Sigmoid colon (tissue), 7 donors: ENCODE data around the gene NCOR1. TPM values are rescaled to one million over a fixed set of nuclear protein-coding genes. Genes with fewer than 3 reads are reported as not detected.

Experiments used
- DNase-seq: peaks from one replicate; pipeline ENCODE4 v3.0.0-alpha.2; 2019
- H3K27ac ChIP-seq, 4 donors: fragments of 200-600 bp; sonication (generic); one replicate each; pipeline ENCODE4 v1.5.1; 2016 to 2019; ENCODE audit warnings: mild to moderate bottlenecking in 1 of 4
- H3K27me3 ChIP-seq, 3 donors: fragments of 200-600 bp; sonication (generic); one replicate each; pipeline ENCODE4 v1.5.1; 2019; ENCODE audit warnings: mild to moderate bottlenecking in 1 of 3
- H3K36me3 ChIP-seq, 4 donors: fragments of 200-600 bp; sonication (generic); one replicate each; pipeline ENCODE4 v1.5.1; 2016 to 2019
- H3K4me1 ChIP-seq, 4 donors: fragments of 200-600 bp; sonication (generic); one replicate each; pipeline ENCODE4 v1.5.1; 2017 to 2019
- H3K4me3 ChIP-seq, 4 donors: fragments of 200-600 bp; sonication (generic); one replicate each; pipeline ENCODE4 v1.5.1; 2017 to 2019; ENCODE audit warnings: mild to moderate bottlenecking in 2 of 4, moderate library complexity in 1 of 4
- H3K9me3 ChIP-seq, 4 donors: fragments of 200-600 bp in 3 of 4; sonication (generic) in 3 of 4; one replicate each; pipeline versions ENCODE4 v1.5.1 to v1.6.1; 2013 to 2019
- EP300 ChIP-seq, 4 donors: sonication (generic); formaldehyde crosslinking; IDR thresholded peaks; one replicate each; pipeline ENCODE4 v1.6.1; 2017; ENCODE audit warnings: antibody characterized with exemption in 4 of 4
- POLR2A ChIP-seq, 2 donors: fragments of 450-650 bp; IDR thresholded peaks; one replicate each; pipeline ENCODE4 v1.6.1; 2016; ENCODE audit warnings: antibody characterized with exemption in 2 of 2, mild to moderate bottlenecking in 2 of 2, moderate library complexity in 2 of 2
- POLR2AphosphoS5 ChIP-seq, 4 donors: sonication (generic); formaldehyde crosslinking; IDR thresholded peaks; one replicate each; pipeline ENCODE4 v1.6.1; 2017; ENCODE audit warnings: antibody characterized with exemption in 4 of 4
- WGBS, 2 donors: extraction: QIAGEN DNeasy Blood & Tissue Kit; methylation state at CpG; one replicate each; pipeline ENCODE4 v1.1.7; 2013; 5-methylcytosine and 5-hydroxymethylcytosine counted together
- intact Hi-C: fragments of 100-400 bp; cut with DNase I; formaldehyde crosslinking; loops from one replicate; pipeline ENCODE4 v1.15.1; 2023
- polyA plus RNA-seq, 3 donors: library from polyadenylated mRNA; stranded (reverse); fragments of 200-250 nt; gene quantifications; one replicate each; pipeline ENCODE4 v1.2.3, GENCODE V29; 2013
- small RNA-seq, 3 donors: library from RNA; depleted of rRNA; stranded (forward); fragments of <200 nt; gene quantifications; one replicate each; pipeline ENCODE3, GENCODE V24; 2016
- total RNA-seq, 4 donors: library from RNA; depleted of rRNA; stranded (reverse); fragments of >200 nt; gene quantifications; one replicate each; pipeline ENCODE4 v1.1.0, GENCODE V29; 2016
- TF ChIP-seq, protein P1 (sequence below), 4 experiments: fragments of 450-650 bp in 3 of 4; fragments of 200-600 bp in 1 of 4; IDR thresholded peaks; one replicate each; pipeline ENCODE4 v1.5.1; 2016 to 2019; ENCODE audit warnings: antibody characterized with exemption in 4 of 4, mild to moderate bottlenecking in 3 of 4, moderate library complexity in 2 of 4
- donor health status: healthy with polysubstance abuse.
- donor health status: Bipolar disorder and iron deficiency.
- donor health status: healthy.

The NCOR1 gene
- total and polyA plus RNA-seq, 7 donors, result 25.8 to 160 (median 93.1) TPM

DNA sequence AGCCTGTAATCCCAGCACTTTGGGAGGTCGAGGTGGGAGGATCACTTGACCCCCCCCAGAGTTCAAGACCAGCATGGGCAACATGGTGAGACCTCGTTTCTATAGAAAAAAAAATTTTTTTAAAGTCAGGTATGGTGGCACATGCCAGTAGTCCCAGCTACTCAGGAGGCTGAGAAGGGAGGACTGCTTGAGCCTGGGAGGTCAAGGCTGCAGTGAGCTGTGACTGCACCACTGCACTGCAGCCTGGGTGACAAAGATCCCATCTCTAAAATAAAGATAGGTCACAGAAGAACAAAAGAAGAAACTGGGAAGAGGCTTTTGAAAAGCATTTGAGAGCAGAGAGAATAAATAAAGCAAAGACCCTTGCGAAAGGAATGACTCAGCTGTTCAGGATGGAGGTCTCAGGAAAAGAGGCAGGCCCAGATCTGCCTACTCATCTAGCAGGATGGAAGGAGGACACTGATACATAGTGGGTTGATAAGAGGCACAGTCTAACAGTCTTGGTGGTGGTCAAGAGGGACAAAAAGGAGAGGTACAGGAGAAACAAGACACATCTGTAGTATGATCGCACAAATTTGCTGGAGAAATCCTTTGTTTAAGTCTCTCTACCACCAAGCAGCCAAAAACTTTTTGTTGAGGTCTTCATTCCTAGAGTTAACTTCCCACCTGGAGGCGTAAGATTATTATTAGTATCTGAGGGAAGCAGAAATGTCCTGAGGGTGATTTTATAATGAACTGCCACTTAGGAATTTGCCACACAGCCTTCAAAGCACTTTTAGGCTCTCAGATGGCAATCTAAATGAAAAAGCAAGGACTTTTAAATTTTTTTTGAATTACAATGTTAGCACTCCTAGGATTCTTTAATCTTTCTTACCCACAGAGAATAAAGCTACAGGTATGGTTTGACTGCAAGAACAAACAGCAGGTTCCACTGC is 233.4 kb downstream of the NCOR1 start:
- Histone ChIP-seq H3K4me3 (no peak overlapping the region), H3K27me3 (no peaks in the 10 kb centered on the region), H3K36me3 (peaks cover 11 to 74% (median 32%) of the 10 kb centered on the region in 4 donors), H3K9me3 (no peaks in the 10 kb centered on the region), H3K4me1 (peaks cover 0 to 6% (median 0%) of the 10 kb centered on the region in 4 donors), H3K27ac (no peak overlapping the region)
- DNase-seq, result no peak
- intact Hi-C loops, result no loop called here
- WGBS, 2 donors, result 61 to 75% methylated on average over 5 of the region's 5 CpGs
- no peak for TF ChIP-seq POLR2AphosphoS5 (IDR thresholded peaks at IDR 0.05)
- TF ChIP-seq POLR2A (IDR thresholded peaks at IDR 0.05), result no peak
- no peak for TF ChIP-seq EP300 (IDR thresholded peaks at IDR 0.05)
- TF ChIP-seq, protein P1, sequence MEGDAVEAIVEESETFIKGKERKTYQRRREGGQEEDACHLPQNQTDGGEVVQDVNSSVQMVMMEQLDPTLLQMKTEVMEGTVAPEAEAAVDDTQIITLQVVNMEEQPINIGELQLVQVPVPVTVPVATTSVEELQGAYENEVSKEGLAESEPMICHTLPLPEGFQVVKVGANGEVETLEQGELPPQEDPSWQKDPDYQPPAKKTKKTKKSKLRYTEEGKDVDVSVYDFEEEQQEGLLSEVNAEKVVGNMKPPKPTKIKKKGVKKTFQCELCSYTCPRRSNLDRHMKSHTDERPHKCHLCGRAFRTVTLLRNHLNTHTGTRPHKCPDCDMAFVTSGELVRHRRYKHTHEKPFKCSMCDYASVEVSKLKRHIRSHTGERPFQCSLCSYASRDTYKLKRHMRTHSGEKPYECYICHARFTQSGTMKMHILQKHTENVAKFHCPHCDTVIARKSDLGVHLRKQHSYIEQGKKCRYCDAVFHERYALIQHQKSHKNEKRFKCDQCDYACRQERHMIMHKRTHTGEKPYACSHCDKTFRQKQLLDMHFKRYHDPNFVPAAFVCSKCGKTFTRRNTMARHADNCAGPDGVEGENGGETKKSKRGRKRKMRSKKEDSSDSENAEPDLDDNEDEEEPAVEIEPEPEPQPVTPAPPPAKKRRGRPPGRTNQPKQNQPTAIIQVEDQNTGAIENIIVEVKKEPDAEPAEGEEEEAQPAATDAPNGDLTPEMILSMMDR (IDR thresholded peaks at IDR 0.05), result no peak

GRCh38 chr17:15981208-15981607 is 234.1 kb downstream of the NCOR1 start:
- 16 to 28% methylated on average over 2 of the region's 2 CpGs for WGBS, 2 donors
- Histone ChIP-seq H3K27me3 (no peaks in the 10 kb centered on the region), H3K36me3 (peaks cover 8 to 67% (median 25%) of the 10 kb centered on the region in 4 donors), H3K9me3 (no peaks in the 10 kb centered on the region), H3K4me1 (peaks cover 0 to 13% (median 0%) of the 10 kb centered on the region in 4 donors), H3K27ac (no peak overlapping the region), H3K4me3 (no peak overlapping the region)
- TF ChIP-seq EP300 (IDR thresholded peaks at IDR 0.05), result no peak
- no peak for TF ChIP-seq POLR2AphosphoS5 (IDR thresholded peaks at IDR 0.05)
- DNase-seq, result no peak
- intact Hi-C loops, result no loop called here

Small RNA genes lying within 50 kb of the gene (small RNA-seq; reads per million reads assigned to genes)
- gene RNU6-314P, result 0 reads per million in 3 donors
- 0 reads per million in 3 donors for gene RNU6-862P

Other genes with a start within 250 kb of the NCOR1 start
- gene ZSWIM7, start 215.8 kb downstream of the NCOR1 start, total RNA-seq, result 10 to 100 TPM; 13.0 to 25.8 (median 18.3) TPM
- gene ZSWIM7, start 215.8 kb downstream of the NCOR1 start, polyA plus RNA-seq, result 10 to 100 TPM; 35.0 to 55.5 (median 46.2) TPM
- 10 to 100 TPM; 41.0 to 59.1 (median 42.8) TPM for gene TTC19, start 215.7 kb downstream of the NCOR1 start, total RNA-seq
- 10 to 100 TPM; 24.6 to 33.5 (median 32.3) TPM for gene TTC19, start 215.7 kb downstream of the NCOR1 start, polyA plus RNA-seq
- 10 to 100 TPM; 20.3 to 42.4 (median 33.0) TPM for gene PIGL, start 1.7 kb upstream of the NCOR1 start, total RNA-seq
- 10 to 100 TPM in 1 of 3 donors, 1 to 10 TPM in 2; 3.0 to 24.2 (median 5.1) TPM for gene PIGL, start 1.7 kb upstream of the NCOR1 start, polyA plus RNA-seq
- 10 to 100 TPM; 12.8 to 23.8 (median 18.2) TPM for gene CENPV, start 137.9 kb upstream of the NCOR1 start, total RNA-seq
- gene CENPV, start 137.9 kb upstream of the NCOR1 start, polyA plus RNA-seq, result 10 to 100 TPM; 42.3 to 62.5 (median 57.6) TPM
- 1,000 to 10,000 TPM in 3 of 4 donors, 100 to 1,000 TPM in 1; 892 to 1,272 (median 1,168) TPM for gene UBB, start 165.6 kb upstream of the NCOR1 start, total RNA-seq
- gene UBB, start 165.6 kb upstream of the NCOR1 start, polyA plus RNA-seq, result 1,000 to 10,000 TPM in 2 of 3 donors, 100 to 1,000 TPM in 1; 939 to 2,667 (median 2,288) TPM
- 10 to 100 TPM in 2 of 4 donors, 1 to 10 TPM in 2; 9.1 to 14.0 (median 10.6) TPM for gene TRPV2, start 200.0 kb upstream of the NCOR1 start, total RNA-seq
- gene TRPV2, start 200.0 kb upstream of the NCOR1 start, polyA plus RNA-seq, result 10 to 100 TPM in 1 of 3 donors, 1 to 10 TPM in 2; 3.7 to 13.4 (median 5.4) TPM